GM12878 (cell line): ENCODE data around the gene TBRG4. TPM values are rescaled to one million over a fixed set of nuclear protein-coding genes. Genes with fewer than 3 reads are reported as not detected.

Experiments used
- ATAC-seq: fragments of 200-7000 bp; cut with Tn5 transposase; 3 replicates; pipeline ENCODE4 v1.9.1; 2020; ENCODE audit warnings: mild to moderate bottlenecking, moderate library complexity
- BruUV-seq: library from RNA; stranded (reverse); fragments of 400-500 nt; replicated peaks from 2 replicates; lab custom pipeline; 2021; lab: Mats Ljungman, UMichigan
- CTCF ChIA-PET: fragments of 300-600 bp; sonication (Branson Sonifier 250); formaldehyde crosslinking; extraction: SDS; loops from one replicate; lab custom pipeline; 2021; ENCODE audit warnings: inconsistent platforms; lab: Yijun Ruan, JAX
- POLR2A ChIA-PET: fragments of 350-600 bp; formaldehyde crosslinking; extraction: SDS; loops from one replicate; lab custom pipeline; 2021; ENCODE audit warnings: inconsistent platforms; lab: Charles Lee
- RAD21 ChIA-PET: fragments of 300-600 bp; sonication (Branson Sonifier 250); formaldehyde crosslinking; loops from one replicate; lab custom pipeline; 2023; ENCODE audit warnings: antibody characterized with exemption; ENCODE audit not compliant: unreplicated experiment; lab: Charles Lee
- SMC1A ChIA-PET: fragments of 300-600 bp; sonication (Branson Sonifier 250); formaldehyde crosslinking; loops from one replicate; lab custom pipeline; 2023; ENCODE audit not compliant: unreplicated experiment, uncharacterized antibody; lab: Charles Lee
- DNase-seq: peaks from one replicate; pipeline ENCODE4 v3.0.0-alpha.2; 2011; ENCODE audit warnings: low read depth, low spot score
- FAIRE-seq: peaks from 3 replicates; lab custom pipeline; 2011; peaks lifted over from hg19 to GRCh38; lab: Jason Lieb, UNC
- H2AFZ ChIP-seq: 2 replicates; pipeline ENCODE4 v1.6.0; 2011; ENCODE audit warnings: low read depth, low read length, control low read depth; ENCODE audit not compliant: control insufficient read depth
- H3K27ac ChIP-seq: 2 replicates; pipeline ENCODE4 v1.5.1; 2011; ENCODE audit warnings: control low read depth; ENCODE audit not compliant: control insufficient read depth, insufficient read depth
- H3K27me3 ChIP-seq, 2 experiments: replicated peaks in 1 of 2; 2 replicates each; pipeline versions ENCODE4 v1.6.0 to v1.6.1; 2011; ENCODE audit warnings: low read length in 1 of 2; ENCODE audit not compliant: control insufficient read depth in 2 of 2, insufficient read depth in 2 of 2
- H3K36me3 ChIP-seq, 2 experiments: 2 replicates each; pipeline ENCODE4 v1.5.1; 2011; ENCODE audit warnings: low read length in 1 of 2; ENCODE audit not compliant: control insufficient read depth in 2 of 2, insufficient read depth in 2 of 2
- H3K4me1 ChIP-seq: 2 replicates; pipeline ENCODE4 v1.6.1; 2011; ENCODE audit warnings: mild to moderate bottlenecking, low read length, moderate library complexity, mixed read lengths; ENCODE audit not compliant: control insufficient read depth, insufficient read depth
- H3K4me2 ChIP-seq: 2 replicates; pipeline ENCODE4 v1.6.0; 2011; ENCODE audit warnings: control low read depth; ENCODE audit not compliant: control insufficient read depth, insufficient read depth
- H3K4me3 ChIP-seq: fragments of 200-600 bp; sonication (generic); 2 replicates; pipeline ENCODE4 v1.5.1; 2016
- H3K79me2 ChIP-seq: 2 replicates; pipeline ENCODE4 v1.6.0; 2011; ENCODE audit warnings: low read length; ENCODE audit not compliant: control insufficient read depth, insufficient read depth
- H3K9ac ChIP-seq: 2 replicates; pipeline ENCODE4 v1.8.0; 2011; ENCODE audit warnings: low read length, control low read depth, mixed read lengths; ENCODE audit not compliant: control insufficient read depth, insufficient read depth
- H3K9me3 ChIP-seq: replicated peaks from 3 replicates; pipeline ENCODE4 v1.5.1; 2011; ENCODE audit warnings: mild to moderate bottlenecking, low read length; ENCODE audit not compliant: control insufficient read depth, insufficient read depth
- H4K20me1 ChIP-seq: 2 replicates; pipeline ENCODE4 v1.6.0; 2011; ENCODE audit not compliant: control insufficient read depth, insufficient read depth
- BMI1 ChIP-seq: fragments of 450-650 bp; IDR thresholded peaks from 2 replicates; pipeline ENCODE4 v1.6.1; 2016; ENCODE audit warnings: mild to moderate bottlenecking, moderate library complexity, borderline replicate concordance
- DPF2 ChIP-seq: fragments of 450-650 bp; IDR thresholded peaks from 2 replicates; pipeline ENCODE4 v1.6.1; 2017; ENCODE audit warnings: mild to moderate bottlenecking
- E2F4 ChIP-seq: IDR thresholded peaks from 2 replicates; pipeline ENCODE4 v1.6.1; 2012; ENCODE audit warnings: low read depth, low read length, improper control_type of control experiment
- E2F8 ChIP-seq: fragments of 450-650 bp; IDR thresholded peaks from 2 replicates; pipeline ENCODE4 v1.6.1; 2018; ENCODE audit warnings: mild to moderate bottlenecking, low read depth, moderate library complexity; ENCODE audit not compliant: partially characterized antibody
- HDAC2 ChIP-seq: fragments of 200-600 bp; sonication (generic); IDR thresholded peaks from 2 replicates; pipeline ENCODE4 v1.6.1; 2017
- IRF3 ChIP-seq: fragments of 450-650 bp; IDR thresholded peaks from 2 replicates; pipeline ENCODE4 v1.6.1; 2014; ENCODE audit warnings: mild to moderate bottlenecking
- IRF5 ChIP-seq: fragments of 450-650 bp; IDR thresholded peaks from 2 replicates; pipeline ENCODE4 v1.6.1; 2017; ENCODE audit warnings: borderline replicate concordance
- NR2C2 ChIP-seq: IDR thresholded peaks from 2 replicates; pipeline ENCODE4 v1.6.1; 2011; ENCODE audit warnings: borderline replicate concordance, low read depth; ENCODE audit not compliant: control insufficient read depth, insufficient read length
- NR2F1 ChIP-seq: fragments of 450-650 bp; conservative IDR thresholded peaks from 2 replicates; pipeline ENCODE4 v1.6.1; 2017; ENCODE audit warnings: mild to moderate bottlenecking
- RAD51 ChIP-seq: fragments of 450-650 bp; IDR thresholded peaks from 2 replicates; pipeline ENCODE4 v1.6.1; 2016; ENCODE audit warnings: moderate library complexity, mild to moderate bottlenecking, inconsistent platforms
- RELB ChIP-seq: fragments of 450-650 bp; IDR thresholded peaks from 2 replicates; pipeline ENCODE4 v1.6.1; 2017; ENCODE audit warnings: low read depth, mild to moderate bottlenecking, moderate library complexity
- RUNX3 ChIP-seq: IDR thresholded peaks from 2 replicates; pipeline ENCODE4 v1.6.1; 2012; ENCODE audit warnings: low read length, inconsistent platforms
- SIX5 ChIP-seq: IDR thresholded peaks from 2 replicates; pipeline ENCODE4 v1.6.1; 2011; ENCODE audit warnings: mild to moderate bottlenecking, low read depth, low read length, moderate library complexity; ENCODE audit not compliant: severe bottlenecking
- SUZ12 ChIP-seq: fragments of 200-600 bp; sonication (generic); IDR thresholded peaks from one replicate; pipeline ENCODE4 v1.6.1; 2018; ENCODE audit warnings: antibody characterized with exemption, mild to moderate bottlenecking; ENCODE audit not compliant: unreplicated experiment
- TCF3 ChIP-seq: IDR thresholded peaks from 2 replicates; pipeline ENCODE4 v1.6.1; 2012; ENCODE audit warnings: low read depth, mild to moderate bottlenecking, low read length, borderline replicate concordance; ENCODE audit not compliant: insufficient read depth
- WGBS: methylation state at CpG from one replicate; pipeline ENCODE4 v1.1.6; 2016; ENCODE audit warnings: low lambda C conversion rate; ENCODE audit not compliant: insufficient replicate concordance, insufficient coverage; ENCODE audit errors: missing lambda C conversion rate; 5-methylcytosine and 5-hydroxymethylcytosine counted together
- in situ Hi-C: fragments of 300-500 bp; cut with MboI; formaldehyde crosslinking; loops from 9 replicates; pipeline ENCODE4 v1.14.3; 2018; ENCODE audit warnings: mixed read lengths
- intact Hi-C: fragments of 100-400 bp; cut with micrococcal nuclease; formaldehyde crosslinking; loops from one replicate; pipeline ENCODE4 v1.14.2; 2022; ENCODE audit not compliant: unreplicated experiment
- polyA plus RNA-seq, 11 experiments: library from polyadenylated mRNA; depleted of rRNA in 4 of 11; unstranded in 6 of 11; stranded (reverse) in 5 of 11; fragments of >200 nt; fragmentation: Nextera tagmentation in 4 of 11; fragmentation: Illumina TruSeq in 1 of 11; extraction: Ambion mirVana in 4 of 11; extraction: Trizol in 1 of 11; gene quantifications; 1 replicate in 1 of 11; 2 replicates in 10 of 11; pipeline versions ENCODE4 v1.2.1 to v1.2.3, GENCODE V29; 2011 to 2016; ENCODE audit warnings: inconsistent platforms in 2 of 11, missing spikeins in 2 of 11, low read depth in 1 of 11
- total RNA-seq, 4 experiments: library from RNA; depleted of rRNA in 3 of 4; stranded (reverse); fragments of >200 nt in 3 of 4; fragmentation: Illumina TruSeq in 1 of 4; extraction: Trizol in 1 of 4; gene quantifications; 2 replicates each; pipeline versions ENCODE4 v1.2.1 to v1.2.3, GENCODE V29; 2013 to 2021

TBRG4 gene
- total and polyA plus RNA-seq, 10 of the 15 experiments (the other 5 are each of a cell fraction or from before 2014, with no cell fraction given), result 8.4 to 130 (median 118) TPM

GRCh38 chr7:45101748-45102147, 9.7 kb downstream of the TBRG4 start:
- POLR2A ChIA-PET, result no interaction called here
- TF ChIP-seq RUNX3 (no peak), SIX5 (no peak), E2F8 (no peak), NR2F1 (no peak), SUZ12 (no peak), E2F4 (no peak), IRF5 (no peak), RELB (no peak), DPF2 (no peak), IRF3 (no peak), NR2C2 (no peak), TCF3 (no peak), BMI1 (no peak), RAD51 (no peak), HDAC2 (no peak)

More at GRCh38 chr7:45101748-45102147, 9.7 kb downstream of the TBRG4 start:
- CTCF ChIA-PET, result no interaction called here
- Histone ChIP-seq H2AFZ (no peak overlapping the region), H4K20me1 (peaks cover 3% of the 10 kb centered on the region; the same call in 1 of the 2 replicates), H3K36me3 (peaks cover 44 to 51% of the 10 kb centered on the region in 2 experiments), H3K9ac (no peak overlapping the region), H3K27ac (no peak overlapping the region), H3K79me2 (peaks cover 5% of the 10 kb centered on the region), H3K4me1 (no peaks in the 10 kb centered on the region), H3K4me3 (no peak overlapping the region), H3K27me3 (no peaks in the 10 kb centered on the region), H3K9me3 (no peaks in the 10 kb centered on the region), H3K4me2 (no peak overlapping the region)
- BruUV-seq, result no TSS peak
- RAD21 ChIA-PET, result no interaction called here
- 96% methylated on average over 12 of the region's 12 CpGs for WGBS
- DNase-seq (no peak), ATAC-seq (no peak), FAIRE-seq (no peak)
- in situ Hi-C loops (no loop called here), intact Hi-C loops (no loop called here)
- SMC1A ChIA-PET, result no interaction called here
